ENCODE measurements around the gene NELFCD.
A peak's percentile ranks its signal among the peaks of the same experiment; 100 is the strongest.

NELFCD gene

DNA sequence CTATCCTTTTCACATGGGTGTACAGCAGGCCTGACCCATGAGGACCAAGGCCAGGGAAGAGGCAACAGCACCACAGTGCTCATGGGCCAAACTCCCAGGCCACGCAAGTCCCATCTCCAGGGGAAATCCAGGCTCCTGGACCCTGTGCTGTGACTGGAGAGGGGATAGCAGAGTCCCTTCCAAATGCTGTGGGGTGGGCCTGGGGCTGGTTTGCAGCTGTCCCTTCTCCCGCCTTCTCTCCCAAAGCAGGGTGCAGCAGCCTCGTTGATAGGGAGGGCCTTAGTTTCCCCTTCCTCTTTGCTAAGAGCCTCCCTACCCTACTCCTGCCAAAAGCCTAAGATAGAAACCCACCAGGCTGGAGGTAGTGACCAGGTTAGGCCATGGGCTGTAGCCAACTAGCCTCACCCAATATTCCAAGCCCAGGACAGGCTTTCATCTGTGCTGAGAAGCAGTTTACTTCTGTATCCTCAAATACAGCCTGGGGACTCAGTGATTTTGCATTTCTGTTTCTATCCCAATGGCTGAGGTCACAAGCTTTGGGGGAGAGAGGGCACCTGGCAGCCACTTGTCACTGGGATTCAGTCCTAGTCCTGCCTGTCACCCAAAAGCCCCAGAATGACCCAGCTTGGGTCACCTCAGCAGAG lies 24.6 kb downstream of the NELFCD start:
- no peak overlapping the region; the same call in 1 of the 2 replicates for H3K27ac ChIP-seq
- no peak for TF ChIP-seq ZFX (IDR thresholded peaks at IDR 0.05; ENCODE audit: borderline replicate concordance)
- TF ChIP-seq CTCF (IDR thresholded peaks at IDR 0.05): no peak

DNA sequence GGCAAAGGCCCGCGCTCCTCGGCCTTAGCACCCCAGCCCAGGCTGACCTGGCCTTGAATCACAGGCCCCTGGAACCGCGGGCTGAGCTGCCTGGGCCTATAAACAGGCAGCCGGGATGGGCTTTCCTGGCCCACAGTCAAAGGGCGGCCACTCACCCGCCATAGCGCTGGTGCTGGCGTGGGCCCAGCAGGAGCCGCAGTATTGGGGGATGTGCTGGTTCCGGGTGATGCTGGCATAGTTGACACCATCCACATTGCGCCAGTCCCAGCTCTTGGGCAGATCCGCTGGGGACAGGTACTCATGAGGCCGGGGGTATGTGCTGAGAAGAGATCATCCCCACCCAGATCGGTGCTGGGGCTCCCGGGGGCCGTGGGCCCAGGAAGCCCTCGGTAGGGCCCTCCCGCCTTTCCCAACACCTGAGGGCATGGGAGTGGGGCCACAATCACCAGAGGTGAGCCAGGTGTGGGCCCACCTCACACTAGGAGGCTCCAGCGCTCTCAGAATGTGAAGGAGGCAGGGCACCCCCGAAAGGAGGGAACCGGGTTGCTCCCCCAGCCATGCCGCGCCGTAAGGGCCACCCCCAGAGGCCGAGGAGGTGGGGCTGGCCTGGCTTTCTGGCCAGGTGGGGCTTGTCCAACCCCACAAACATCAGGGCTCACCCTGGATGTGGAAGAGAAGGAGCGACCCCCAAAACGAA lies 25.3 kb downstream of the NELFCD start:
- TF ChIP-seq CTCF (IDR thresholded peaks at IDR 0.05) (no peak), ZFX (IDR thresholded peaks at IDR 0.05; ENCODE audit: borderline replicate concordance) (no peak)
- H3K27ac ChIP-seq: peak overlapping the region; percentile 58

DNA sequence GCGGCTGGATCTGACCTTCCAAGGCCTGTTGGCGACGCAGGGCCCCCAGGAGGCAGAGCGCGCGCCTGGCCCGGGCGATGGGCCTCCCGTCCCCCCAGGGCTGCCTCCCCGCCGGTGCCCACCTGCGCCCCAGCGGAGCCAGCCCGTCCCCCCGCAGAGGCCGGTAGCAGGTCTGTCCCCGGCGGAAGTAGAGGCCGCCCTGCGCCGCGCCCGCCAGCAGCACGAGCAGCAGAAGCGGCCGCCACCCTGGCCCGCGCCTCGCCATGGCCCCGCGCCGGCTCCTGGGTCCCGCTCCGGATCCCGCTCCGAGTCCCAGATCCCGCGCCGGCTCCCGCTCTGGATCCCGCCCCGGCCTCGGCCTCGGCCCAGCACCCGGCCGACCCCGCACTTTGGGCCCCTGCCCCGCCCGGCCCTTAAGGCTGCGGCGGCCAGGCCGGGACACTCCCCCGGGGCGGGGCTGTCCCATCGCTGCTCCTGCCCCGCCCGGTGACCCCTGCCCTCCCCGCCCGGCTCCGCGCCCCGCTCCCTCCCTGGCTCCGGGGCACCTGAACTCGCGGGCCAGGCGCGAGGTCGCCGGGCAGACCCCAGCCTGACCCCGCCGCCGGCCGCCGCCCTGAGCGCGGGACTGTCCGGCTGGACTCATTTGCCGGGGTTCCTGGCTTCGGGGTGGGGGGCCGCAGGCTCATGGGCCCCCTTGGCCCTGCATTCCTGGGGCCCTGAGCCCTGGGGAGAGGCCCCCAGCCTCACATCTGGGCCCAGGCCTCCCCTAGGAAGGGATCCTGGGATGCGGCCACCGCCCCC lies 26.0 kb downstream of the NELFCD start, which contains the start of gene CTSZ:
Gene CTSZ (minus strand): TSS at position 391 of the 801 bp plus-strand sequence. CDS start 126 bp downstream, at position 265.
- H3K27ac ChIP-seq: peak within 1 kb of the TSS; percentile 58
- TF ChIP-seq CTCF (IDR thresholded peaks at IDR 0.05): no peak
- no peak for TF ChIP-seq ZFX (IDR thresholded peaks at IDR 0.05; ENCODE audit: borderline replicate concordance)

- no peak for TF ChIP-seq ZFX (IDR thresholded peaks at IDR 0.05; ENCODE audit: borderline replicate concordance)
- TF ChIP-seq CTCF (IDR thresholded peaks at IDR 0.05): no peak
- H3K27ac ChIP-seq: peak overlapping the region; percentile 58; the same call in 1 of the 2 replicates
Measured at GRCh38 chr20:59007665-59008511, 26.8 kb downstream of the NELFCD start.

- no peak overlapping the region for H3K27ac ChIP-seq
Measured at GRCh38 chr20:59008715-59009336, 27.8 kb downstream of the NELFCD start.

More at GRCh38 chr20:59008715-59009336, 27.8 kb downstream of the NELFCD start:
- TF ChIP-seq ZFX (IDR thresholded peaks at IDR 0.05; ENCODE audit: borderline replicate concordance): no peak
- no peak for TF ChIP-seq CTCF (IDR thresholded peaks at IDR 0.05)

All from 22Rv1 (cell line).